ENCODE measurements around the gene SLC28A1.
"Not testable (repeated sequence)": the region's sequence is repeated elsewhere in the genome, so short reads cannot be mapped to it uniquely, and the experiment has no call there.

Gene SLC28A1

GRCh38 chr15:84973492-84974460 lies 89.3 kb downstream of the SLC28A1 start:
- peak; percentile 64 for DNase-seq

- DNase-seq = no peak
Measured at GRCh38 chr15:84975871-84976351, 91.4 kb downstream of the SLC28A1 start.

- DNase-seq = no peak
Measured at GRCh38 chr15:84976746-84977345, 92.4 kb downstream of the SLC28A1 start.

- DNase-seq = no peak
Measured at GRCh38 chr15:84979651-84980050, 95.2 kb downstream of the SLC28A1 start.

GRCh38 chr15:84980196-84981053 lies 96.0 kb downstream of the SLC28A1 start:
- peak; percentile 88 for DNase-seq

DNA sequence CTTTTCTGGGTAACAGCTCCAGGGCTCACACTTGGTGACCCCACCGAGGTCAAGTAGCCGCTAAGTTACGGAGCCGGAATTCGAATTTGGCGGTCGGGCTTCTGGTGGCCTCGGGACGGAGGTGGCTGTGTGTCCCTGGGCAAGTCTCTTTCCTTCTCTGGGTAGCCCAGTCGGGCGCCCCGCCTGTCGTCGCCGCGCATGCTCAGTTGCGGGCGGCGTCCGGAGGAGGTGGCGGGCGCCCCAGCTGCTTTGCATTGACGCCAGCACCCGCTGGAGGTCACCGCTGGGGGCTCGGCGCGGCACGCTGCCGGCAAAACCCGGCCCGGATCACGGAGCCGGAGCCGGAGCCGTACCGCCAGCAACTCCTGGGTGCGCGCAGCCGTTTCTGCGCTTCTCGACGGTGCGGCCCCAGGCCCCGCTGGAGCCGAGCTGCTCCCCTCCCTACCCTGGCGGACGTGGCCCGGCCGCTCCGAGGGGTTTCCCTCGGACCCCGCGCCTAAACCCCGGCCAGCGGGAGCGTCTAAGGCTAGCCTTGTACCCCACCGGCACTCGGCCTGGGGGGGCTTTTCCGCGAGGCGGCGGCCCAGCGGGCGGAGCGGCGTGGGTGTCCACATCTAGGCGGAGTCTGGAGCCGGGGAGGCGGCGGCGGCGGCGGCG lies 96.7 kb downstream of the SLC28A1 start:
- DNase-seq = peak; percentile 95

GRCh38 chr15:84981711-84982300 lies 97.3 kb downstream of the SLC28A1 start, which contains the start of gene PDE8A:
Gene PDE8A, plus strand, starts transcription at chr15:84981856. Its CDS starts 307 bp downstream, at chr15:84982163.
- peak; percentile 55 for DNase-seq

- peak; percentile 23 for DNase-seq
Measured at GRCh38 chr15:84982301-84982920, 97.9 kb downstream of the SLC28A1 start.

- DNase-seq = no peak
Measured at GRCh38 chr15:84983294-84983693, 98.8 kb downstream of the SLC28A1 start.

- no peak for DNase-seq
Measured at GRCh38 chr15:84983711-84984110, 99.2 kb downstream of the SLC28A1 start.

GRCh38 chr15:84985158-84985557 lies 100.7 kb downstream of the SLC28A1 start:
- no peak for DNase-seq

DNA sequence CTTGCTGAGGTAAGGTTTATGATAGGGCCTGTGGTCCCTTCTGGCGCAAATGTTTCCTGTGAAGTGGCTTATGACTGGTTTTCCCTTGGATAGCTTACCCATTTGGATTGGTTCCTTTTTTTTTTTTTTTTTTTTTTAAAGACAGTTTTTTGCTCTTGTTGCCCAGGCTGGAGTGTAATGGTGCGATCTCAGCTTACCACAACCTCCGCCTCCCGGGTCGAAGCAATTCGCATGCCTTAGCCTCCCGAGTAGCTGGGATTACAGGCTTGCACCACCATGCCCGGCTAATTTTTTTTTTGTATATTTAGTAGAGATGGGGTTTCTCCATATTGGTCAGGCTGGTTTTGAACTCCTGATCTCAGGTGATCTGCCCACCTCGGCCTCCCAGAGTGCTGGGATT lies 102.9 kb downstream of the SLC28A1 start:
- DNase-seq = not testable (repeated sequence)

DNA sequence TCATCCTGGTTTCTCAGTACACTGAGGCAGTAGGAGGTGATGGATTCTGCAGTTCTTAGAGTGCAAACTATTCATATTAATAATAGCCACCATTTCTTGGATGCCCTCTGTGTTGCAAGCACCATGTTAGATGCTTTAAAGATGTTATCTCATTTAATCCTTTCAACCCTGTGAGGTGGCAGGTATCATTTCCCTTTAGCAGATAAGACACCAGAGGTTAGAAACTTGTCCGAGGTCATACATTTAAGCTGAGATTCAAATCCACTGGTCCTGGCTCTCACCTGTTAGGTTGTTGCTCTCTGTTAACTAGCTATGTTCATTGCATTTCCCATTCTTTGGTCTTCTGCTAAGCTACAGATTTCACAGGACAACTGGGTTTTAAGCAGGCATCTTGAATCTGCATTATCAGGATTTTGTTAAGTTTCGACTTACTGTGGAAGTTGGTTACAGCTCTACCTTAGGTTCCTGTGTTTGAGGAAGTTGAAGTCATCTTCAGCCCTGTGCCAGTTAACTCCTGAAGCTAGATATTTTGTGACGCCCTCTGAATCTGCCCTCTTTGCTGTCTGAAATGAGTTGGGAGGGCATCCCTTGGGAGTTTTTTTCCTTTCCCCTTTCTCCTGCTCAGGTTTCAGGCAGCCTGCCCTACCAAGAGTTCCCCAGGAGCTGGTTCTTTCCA lies 103.6 kb downstream of the SLC28A1 start:
- no peak for DNase-seq

- no peak for DNase-seq
Measured at GRCh38 chr15:84988909-84989644, 104.6 kb downstream of the SLC28A1 start.

DNA sequence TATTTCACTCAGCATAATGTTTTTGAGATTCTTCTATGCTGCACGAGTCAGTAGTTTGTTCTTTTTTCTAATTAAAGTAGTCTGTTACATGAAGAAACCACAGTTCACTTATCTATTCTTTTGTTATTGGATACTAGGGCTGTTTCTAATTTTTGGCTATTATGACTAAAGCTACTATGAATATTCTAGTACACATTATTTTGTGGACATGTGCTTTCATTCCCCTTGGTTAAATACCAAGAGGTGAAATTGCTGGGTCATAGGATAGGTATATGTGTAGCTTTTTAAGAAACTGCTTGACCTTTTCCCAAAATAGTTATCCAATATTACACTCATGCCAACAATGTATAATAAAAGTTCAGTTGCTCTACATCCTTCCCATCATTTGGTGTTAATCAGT lies 106.0 kb downstream of the SLC28A1 start:
- DNase-seq = no peak

DNA sequence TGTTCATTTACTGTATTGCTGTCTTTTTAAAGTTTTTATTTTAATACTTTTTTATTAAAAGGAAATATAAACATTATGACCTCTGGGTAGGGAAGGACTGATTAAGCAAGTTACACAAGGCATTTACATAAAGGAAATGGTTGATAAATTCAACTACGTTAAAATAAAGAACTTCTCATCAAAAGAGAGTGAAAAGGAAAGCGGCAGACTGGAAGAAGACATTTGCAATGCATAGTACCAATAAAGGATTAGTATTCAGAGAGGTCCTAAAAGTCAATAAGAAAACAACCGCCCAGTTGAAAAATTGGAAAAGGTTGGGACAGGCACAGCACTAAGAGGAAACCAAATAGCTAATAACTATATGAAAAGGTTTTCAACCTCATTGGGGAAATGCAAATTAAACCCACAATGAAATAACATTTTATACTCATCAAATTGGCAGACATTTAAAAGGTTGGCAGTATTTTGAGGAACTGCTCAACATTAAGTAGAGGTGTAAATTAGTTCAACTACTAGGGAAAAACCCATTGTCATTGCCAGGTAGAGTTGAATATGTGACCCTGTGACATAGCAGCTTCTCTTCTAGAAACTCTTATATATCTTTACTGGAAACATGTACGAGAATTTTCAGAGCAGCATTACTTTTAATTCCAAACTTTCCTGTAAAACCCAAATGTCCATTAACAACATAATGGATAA lies 106.7 kb downstream of the SLC28A1 start:
- DNase-seq = no peak

GRCh38 chr15:84992157-84992944 lies 107.9 kb downstream of the SLC28A1 start:
- DNase-seq = peak; percentile 76
